NCI-H446 treated with DMSO at 0.1 percent for 48 hours (cell line): ENCODE measurements around the gene PCDH18.
"Not testable (repeated sequence)": the region's sequence is repeated elsewhere in the genome, so short reads cannot be mapped to it uniquely, and the experiment has no call there.

ENCODE experiments used
- DNase-seq: peaks from one replicate; lab custom pipeline; 2025; lab: John Stamatoyannopoulos, UW

PCDH18 gene

GRCh38 chr4:137531168-137531985 is 917 bp downstream of the PCDH18 start:
- no peak for DNase-seq

GRCh38 chr4:137530176-137530575 is 2.1 kb downstream of the PCDH18 start:
- DNase-seq, result no peak

- no peak for DNase-seq
Measured at GRCh38 chr4:137529432-137529831, 2.9 kb downstream of the PCDH18 start.

- DNase-seq, result no peak
Measured at GRCh38 chr4:137528673-137529072, 3.6 kb downstream of the PCDH18 start.

GRCh38 chr4:137526681-137527080 is 5.6 kb downstream of the PCDH18 start:
- DNase-seq, result no peak

GRCh38 chr4:137524725-137525369 is 7.4 kb downstream of the PCDH18 start:
- DNase-seq, result peak; percentile 96

- DNase-seq, result no peak
Measured at GRCh38 chr4:137523329-137523728, 9.0 kb downstream of the PCDH18 start.

- no peak for DNase-seq
Measured at GRCh38 chr4:137521053-137521452, 11.2 kb downstream of the PCDH18 start.

GRCh38 chr4:137519406-137519805 is 12.9 kb downstream of the PCDH18 start:
- DNase-seq, result peak; percentile 31

GRCh38 chr4:137517323-137517722 is 15.0 kb downstream of the PCDH18 start:
- not testable (repeated sequence) for DNase-seq

GRCh38 chr4:137514406-137515111 is 17.7 kb downstream of the PCDH18 start:
- DNase-seq, result no peak

- peak; percentile 78 for DNase-seq
Measured at GRCh38 chr4:137510557-137511265, 21.6 kb downstream of the PCDH18 start.

GRCh38 chr4:137509855-137510282 is 22.4 kb downstream of the PCDH18 start:
- no peak for DNase-seq

- DNase-seq, result no peak
Measured at GRCh38 chr4:137502339-137503129, 29.8 kb downstream of the PCDH18 start.

GRCh38 chr4:137496267-137496666 is 36.0 kb downstream of the PCDH18 start:
- not testable (repeated sequence) for DNase-seq

GRCh38 chr4:137495578-137495977 is 36.7 kb downstream of the PCDH18 start:
- no peak for DNase-seq

GRCh38 chr4:137483313-137483959 is 48.9 kb downstream of the PCDH18 start:
- not testable (repeated sequence) for DNase-seq

- DNase-seq, result not testable (repeated sequence)
Measured at GRCh38 chr4:137479657-137480056, 52.6 kb downstream of the PCDH18 start.

GRCh38 chr4:137476345-137476744 is 55.9 kb downstream of the PCDH18 start:
- DNase-seq, result no peak

GRCh38 chr4:137474711-137475301 is 57.5 kb downstream of the PCDH18 start:
- peak; percentile 38 for DNase-seq
